SK-N-SH treated with all-trans-retinoic acid at 6 μM for 48 hours (cell line): Measurements from ENCODE around the gene FAM171A2.

Source experiments
- RARB ChIP-seq: fragments of 250-450 bp; sonication (Bioruptor Pico); IDR thresholded peaks from 2 replicates; pipeline ENCODE4 v1.8.0; 2021; ENCODE audit warnings: mild to moderate bottlenecking, moderate library complexity
- ZFP30 ChIP-seq: fragments of 450-650 bp; formaldehyde crosslinking; IDR thresholded peaks from 2 replicates; pipeline ENCODE4 v1.5.0; 2022; ENCODE audit warnings: mild to moderate bottlenecking, moderate library complexity
- TF ChIP-seq, protein P1 (sequence below): fragments of 250-450 bp; sonication (Bioruptor Pico); IDR thresholded peaks from 2 replicates; pipeline ENCODE4 v1.5.1; 2020; ENCODE audit warnings: low read depth, mild to moderate bottlenecking, moderate library complexity

DNA sequence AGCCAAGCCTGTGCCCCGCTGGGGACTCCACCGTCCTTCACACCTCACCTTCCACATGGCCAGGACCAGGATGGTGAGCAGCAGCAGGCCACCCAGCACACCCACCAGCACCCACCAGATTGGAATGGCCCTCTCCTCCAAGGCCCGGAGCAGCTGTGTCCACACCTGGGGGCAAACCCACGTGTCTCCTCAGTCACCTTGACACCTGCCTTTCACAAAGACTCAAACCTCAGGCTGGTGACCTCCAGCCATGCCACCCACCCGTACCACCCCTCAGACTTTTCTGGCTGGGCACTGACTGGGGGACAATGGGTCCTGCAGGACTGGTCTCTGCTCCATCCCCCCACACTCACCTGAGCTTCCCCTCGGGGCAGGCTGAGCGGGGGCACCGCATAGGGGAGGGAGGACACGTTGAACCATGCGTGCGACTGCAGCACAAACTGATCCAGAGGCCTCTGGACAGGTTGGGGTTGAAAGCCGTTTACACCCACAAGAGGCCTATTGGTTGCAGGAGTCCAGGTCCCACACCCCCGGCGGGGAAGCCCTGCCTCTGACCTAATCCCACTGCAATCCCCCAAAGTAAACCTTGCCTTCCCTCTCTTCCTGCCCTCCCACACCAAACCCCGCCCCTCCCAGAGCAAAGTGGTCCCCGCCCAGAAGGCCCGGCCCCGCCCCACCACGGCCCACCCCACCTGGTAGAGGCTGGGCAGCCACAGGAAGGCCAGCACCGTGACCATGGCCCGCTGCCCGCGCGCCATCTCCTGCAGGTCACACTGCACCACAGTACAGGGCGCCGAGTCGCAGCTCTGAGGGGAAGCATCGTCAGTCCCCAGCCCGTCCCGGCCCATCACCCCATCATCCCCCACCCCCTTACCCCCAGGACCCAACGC is 10.9 kb upstream of the FAM171A2 start:
- TF ChIP-seq ZFP30 (CRISPR knock-in tag) (no peak), RARB (CRISPR knock-in tag) (no peak)
- TF ChIP-seq, protein P1, sequence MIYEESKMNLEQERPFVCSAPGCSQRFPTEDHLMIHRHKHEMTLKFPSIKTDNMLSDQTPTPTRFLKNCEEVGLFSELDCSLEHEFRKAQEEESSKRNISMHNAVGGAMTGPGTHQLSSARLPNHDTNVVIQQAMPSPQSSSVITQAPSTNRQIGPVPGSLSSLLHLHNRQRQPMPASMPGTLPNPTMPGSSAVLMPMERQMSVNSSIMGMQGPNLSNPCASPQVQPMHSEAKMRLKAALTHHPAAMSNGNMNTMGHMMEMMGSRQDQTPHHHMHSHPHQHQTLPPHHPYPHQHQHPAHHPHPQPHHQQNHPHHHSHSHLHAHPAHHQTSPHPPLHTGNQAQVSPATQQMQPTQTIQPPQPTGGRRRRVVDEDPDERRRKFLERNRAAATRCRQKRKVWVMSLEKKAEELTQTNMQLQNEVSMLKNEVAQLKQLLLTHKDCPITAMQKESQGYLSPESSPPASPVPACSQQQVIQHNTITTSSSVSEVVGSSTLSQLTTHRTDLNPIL (CRISPR knock-in tag) = no peak
